Measurements from ENCODE around the gene SGIP1. TPM values are rescaled to one million over a fixed set of nuclear protein-coding genes. Genes with fewer than 3 reads are reported as not detected.

SGIP1 gene
- total and polyA plus RNA-seq, 8 donors: 6.8 to 16.6 (median 8.6) TPM

GRCh38 chr1:66774438-66774837 lies 240.5 kb downstream of the SGIP1 start:
- H3K4me1 ChIP-seq: no peaks in the 10 kb centered on the region
- no peak overlapping the region for H3K4me3 ChIP-seq
- TF ChIP-seq, protein P1, sequence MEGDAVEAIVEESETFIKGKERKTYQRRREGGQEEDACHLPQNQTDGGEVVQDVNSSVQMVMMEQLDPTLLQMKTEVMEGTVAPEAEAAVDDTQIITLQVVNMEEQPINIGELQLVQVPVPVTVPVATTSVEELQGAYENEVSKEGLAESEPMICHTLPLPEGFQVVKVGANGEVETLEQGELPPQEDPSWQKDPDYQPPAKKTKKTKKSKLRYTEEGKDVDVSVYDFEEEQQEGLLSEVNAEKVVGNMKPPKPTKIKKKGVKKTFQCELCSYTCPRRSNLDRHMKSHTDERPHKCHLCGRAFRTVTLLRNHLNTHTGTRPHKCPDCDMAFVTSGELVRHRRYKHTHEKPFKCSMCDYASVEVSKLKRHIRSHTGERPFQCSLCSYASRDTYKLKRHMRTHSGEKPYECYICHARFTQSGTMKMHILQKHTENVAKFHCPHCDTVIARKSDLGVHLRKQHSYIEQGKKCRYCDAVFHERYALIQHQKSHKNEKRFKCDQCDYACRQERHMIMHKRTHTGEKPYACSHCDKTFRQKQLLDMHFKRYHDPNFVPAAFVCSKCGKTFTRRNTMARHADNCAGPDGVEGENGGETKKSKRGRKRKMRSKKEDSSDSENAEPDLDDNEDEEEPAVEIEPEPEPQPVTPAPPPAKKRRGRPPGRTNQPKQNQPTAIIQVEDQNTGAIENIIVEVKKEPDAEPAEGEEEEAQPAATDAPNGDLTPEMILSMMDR (IDR thresholded peaks at IDR 0.05): no peak
- no peaks in the 10 kb centered on the region for H3K27me3 ChIP-seq
- no peak overlapping the region for H3K27ac ChIP-seq
- ATAC-seq (no peak), DNase-seq (no peak)
- H3K9me3 ChIP-seq: no peaks in the 10 kb centered on the region
- no peaks in the 10 kb centered on the region for H3K36me3 ChIP-seq
- intact Hi-C loops (cut with DNase I): no loop called here

GRCh38 chr1:66775646-66776045 lies 241.7 kb downstream of the SGIP1 start:
- Histone ChIP-seq H3K4me3 (no peak overlapping the region), H3K27ac (no peak overlapping the region), H3K4me1 (no peaks in the 10 kb centered on the region), H3K27me3 (no peaks in the 10 kb centered on the region), H3K9me3 (no peaks in the 10 kb centered on the region), H3K36me3 (no peaks in the 10 kb centered on the region)
- ATAC-seq (no peak), DNase-seq (no peak)
- TF ChIP-seq, protein P1 (IDR thresholded peaks at IDR 0.05): no peak
- intact Hi-C loops (cut with DNase I): no loop called here

DNA sequence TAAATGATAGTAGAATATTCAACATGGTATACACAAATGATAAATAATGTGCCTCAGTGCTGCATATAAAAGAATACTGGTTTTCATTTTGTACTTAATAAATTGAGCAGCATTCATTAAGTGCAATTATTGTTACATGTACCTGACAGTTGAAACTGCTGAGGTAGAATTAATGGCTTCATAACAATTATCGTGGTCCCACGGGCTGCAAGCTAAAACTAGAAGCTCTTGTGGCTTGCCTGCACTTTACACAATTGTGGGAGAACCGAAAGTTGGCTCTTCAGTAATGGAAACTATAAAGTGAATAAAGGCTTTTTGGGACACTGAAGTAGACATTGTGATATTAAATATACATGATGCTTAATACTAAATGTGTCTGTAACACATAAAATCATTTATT lies 243.9 kb downstream of the SGIP1 start:
- TF ChIP-seq, protein P1 (IDR thresholded peaks at IDR 0.05): no peak
- Histone ChIP-seq H3K27ac (no peak overlapping the region), H3K36me3 (no peaks in the 10 kb centered on the region), H3K4me1 (no peaks in the 10 kb centered on the region), H3K9me3 (no peaks in the 10 kb centered on the region), H3K27me3 (no peaks in the 10 kb centered on the region), H3K4me3 (no peak overlapping the region)
- intact Hi-C loops (cut with DNase I): no loop called here
- DNase-seq (no peak), ATAC-seq (no peak)

DNA sequence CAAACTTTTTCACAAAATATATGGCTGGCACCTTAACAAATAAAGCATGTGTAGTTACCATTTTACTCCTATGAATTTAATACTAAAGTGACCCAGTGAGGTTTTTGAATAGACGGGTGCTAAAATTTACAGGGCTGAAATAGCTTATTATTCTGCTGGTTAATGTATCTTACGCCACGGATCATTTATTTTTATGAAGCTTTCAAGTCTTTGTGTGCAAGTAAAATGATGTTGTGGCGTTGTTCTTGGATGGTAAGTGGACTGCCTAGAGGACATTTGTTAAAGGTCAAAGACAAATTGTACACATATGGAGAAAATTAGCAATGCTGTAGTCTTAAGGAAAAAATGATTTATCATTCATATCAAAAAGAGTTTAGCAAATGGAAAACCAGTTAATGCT lies 244.3 kb downstream of the SGIP1 start:
- Histone ChIP-seq H3K4me1 (no peaks in the 10 kb centered on the region), H3K27me3 (no peaks in the 10 kb centered on the region), H3K4me3 (no peak overlapping the region), H3K27ac (no peak overlapping the region), H3K36me3 (no peaks in the 10 kb centered on the region), H3K9me3 (no peaks in the 10 kb centered on the region)
- TF ChIP-seq, protein P1 (IDR thresholded peaks at IDR 0.05): no peak
- intact Hi-C loops (cut with DNase I): no loop called here
- no peak for ATAC-seq
- no peak for DNase-seq

- ATAC-seq (no peak), DNase-seq (no peak)
- Histone ChIP-seq H3K4me1 (no peaks in the 10 kb centered on the region), H3K27ac (no peak overlapping the region), H3K9me3 (no peaks in the 10 kb centered on the region), H3K4me3 (no peak overlapping the region), H3K27me3 (no peaks in the 10 kb centered on the region), H3K36me3 (no peaks in the 10 kb centered on the region)
- intact Hi-C loops (cut with DNase I): no loop called here
- TF ChIP-seq, protein P1 (IDR thresholded peaks at IDR 0.05): no peak
Observed at GRCh38 chr1:66778969-66779368, 245.0 kb downstream of the SGIP1 start.
